ENCODE results near the gene RELB. TPM values are rescaled to one million over a fixed set of nuclear protein-coding genes. Genes with fewer than 3 reads are reported as not detected.
"Not testable (repeated sequence)": the region's sequence is repeated elsewhere in the genome, so short reads cannot be mapped to it uniquely, and the experiment has no call there.

RELB gene
- total RNA-seq, 1 donor from 2014 or later: 2.9 TPM

DNA sequence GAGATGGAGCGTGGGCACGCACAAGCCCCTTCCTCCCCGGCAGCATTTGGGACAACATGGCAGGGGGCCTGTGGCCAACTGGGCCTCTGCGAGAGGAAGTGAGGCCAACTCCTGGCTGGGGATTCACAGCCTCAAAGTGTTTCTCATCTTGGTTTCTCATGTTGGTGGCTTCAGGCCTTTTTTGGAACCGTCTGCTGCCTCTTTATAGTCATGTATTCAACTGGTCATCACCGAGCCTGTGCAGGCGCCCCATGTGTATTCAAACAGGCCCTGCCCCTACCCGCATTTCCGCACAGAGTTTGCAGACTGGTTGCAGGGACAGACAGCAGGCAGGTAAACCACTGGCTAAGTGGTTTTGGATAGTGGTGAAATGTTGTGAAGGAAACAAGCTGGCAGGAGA lies 17.3 kb upstream of the RELB start:
- no peak for DNase-seq
- intact Hi-C loops (cut with DNase I): no loop called here
- no peak for ATAC-seq (ENCODE audit: poor library complexity)

DNA sequence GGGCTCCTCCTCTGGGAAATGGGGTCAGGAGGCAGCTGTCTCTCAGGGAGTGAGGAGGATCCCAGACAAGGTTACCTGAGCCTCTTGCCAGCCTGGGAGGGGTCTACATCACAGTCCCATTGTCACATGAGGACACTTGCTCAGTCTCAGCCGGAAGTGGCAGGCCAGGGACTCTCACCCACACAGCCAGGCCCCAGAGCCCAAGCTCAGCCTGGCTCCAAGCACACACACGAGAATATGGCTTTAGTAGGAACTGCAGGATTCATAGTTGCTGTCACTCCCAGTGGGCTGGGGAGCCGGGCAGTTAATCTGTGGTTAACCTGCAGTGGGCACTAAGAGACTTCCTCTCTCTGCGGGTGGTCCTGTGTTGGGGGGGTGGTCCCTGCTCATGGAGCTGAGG lies 15.8 kb upstream of the RELB start:
- ATAC-seq (ENCODE audit: poor library complexity): no peak
- no peak for DNase-seq
- intact Hi-C loops (cut with DNase I): no loop called here

DNA sequence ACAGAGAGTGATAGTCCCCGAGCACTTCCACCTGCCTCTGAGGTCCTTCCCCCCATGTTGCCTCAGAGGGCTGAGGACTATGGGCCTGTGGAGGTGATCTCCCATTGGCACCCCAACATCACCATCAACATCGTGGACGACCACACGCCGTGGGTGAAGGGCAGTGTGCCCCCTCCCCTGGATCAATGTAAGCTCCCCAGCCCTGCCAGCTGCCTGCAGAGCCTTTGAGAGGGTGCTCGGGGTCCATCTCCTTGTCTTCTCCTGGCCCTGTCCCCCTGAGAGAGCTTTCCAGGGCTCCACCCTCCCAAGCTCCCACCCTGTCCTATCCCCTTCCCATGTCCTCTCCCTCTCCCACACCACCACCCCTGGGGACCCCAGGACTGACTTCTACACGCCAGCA lies 14.9 kb upstream of the RELB start:
- DNase-seq (no peak), ATAC-seq (ENCODE audit: poor library complexity) (no peak)
- intact Hi-C loops (cut with DNase I): no loop called here

DNA sequence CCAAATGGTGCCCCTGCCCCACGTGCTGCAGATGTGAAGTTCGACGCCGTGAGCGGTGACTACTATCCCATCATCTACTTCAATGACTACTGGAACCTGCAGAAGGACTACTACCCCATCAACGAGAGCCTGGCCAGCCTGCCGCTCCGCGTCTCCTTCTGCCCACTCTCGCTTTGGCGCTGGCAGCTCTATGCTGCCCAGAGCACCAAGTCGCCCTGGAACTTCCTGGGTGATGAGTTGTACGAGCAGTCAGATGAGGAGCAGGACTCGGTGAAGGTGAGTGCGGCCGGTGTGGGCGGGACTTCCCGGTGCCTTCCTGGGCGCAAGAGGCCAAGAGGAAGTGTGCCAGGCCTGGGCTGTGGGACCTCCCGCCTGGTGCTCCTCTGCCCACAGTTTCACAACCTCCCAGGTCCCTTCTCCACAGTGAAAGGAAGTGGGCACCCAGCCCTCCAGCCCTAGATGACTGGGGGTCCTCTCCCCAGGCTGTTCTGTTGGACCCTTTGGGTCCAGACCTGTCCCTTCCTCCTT lies 14.1 kb upstream of the RELB start:
- ATAC-seq (ENCODE audit: poor library complexity): no peak

DNA sequence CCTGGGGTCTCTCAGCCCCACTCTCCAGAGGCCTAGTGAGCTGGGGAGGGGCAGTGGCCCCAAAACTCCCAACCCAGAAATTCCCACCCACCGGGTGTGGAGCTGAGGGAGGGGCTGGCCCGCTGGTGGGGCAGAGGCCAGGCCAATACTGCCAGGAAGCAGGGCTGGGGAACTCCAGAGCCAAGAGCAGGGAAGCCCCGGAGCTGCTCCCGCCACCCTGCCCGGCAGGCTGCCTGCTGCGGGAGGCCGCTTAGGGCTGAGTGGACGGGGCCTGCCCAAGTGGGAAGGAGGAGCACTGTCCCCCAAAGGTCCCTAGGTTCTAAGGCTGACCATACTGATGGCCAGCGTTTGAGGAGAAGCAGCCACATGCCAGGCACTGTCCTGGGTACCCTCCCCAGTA lies 13.0 kb upstream of the RELB start:
- DNase-seq (no peak), ATAC-seq (ENCODE audit: poor library complexity) (no peak)
- intact Hi-C loops (cut with DNase I): no loop called here

More for the DNA sequence above, 14.1 kb upstream of the RELB start:
- intact Hi-C loops (cut with DNase I): no loop called here
- no peak for DNase-seq

DNA sequence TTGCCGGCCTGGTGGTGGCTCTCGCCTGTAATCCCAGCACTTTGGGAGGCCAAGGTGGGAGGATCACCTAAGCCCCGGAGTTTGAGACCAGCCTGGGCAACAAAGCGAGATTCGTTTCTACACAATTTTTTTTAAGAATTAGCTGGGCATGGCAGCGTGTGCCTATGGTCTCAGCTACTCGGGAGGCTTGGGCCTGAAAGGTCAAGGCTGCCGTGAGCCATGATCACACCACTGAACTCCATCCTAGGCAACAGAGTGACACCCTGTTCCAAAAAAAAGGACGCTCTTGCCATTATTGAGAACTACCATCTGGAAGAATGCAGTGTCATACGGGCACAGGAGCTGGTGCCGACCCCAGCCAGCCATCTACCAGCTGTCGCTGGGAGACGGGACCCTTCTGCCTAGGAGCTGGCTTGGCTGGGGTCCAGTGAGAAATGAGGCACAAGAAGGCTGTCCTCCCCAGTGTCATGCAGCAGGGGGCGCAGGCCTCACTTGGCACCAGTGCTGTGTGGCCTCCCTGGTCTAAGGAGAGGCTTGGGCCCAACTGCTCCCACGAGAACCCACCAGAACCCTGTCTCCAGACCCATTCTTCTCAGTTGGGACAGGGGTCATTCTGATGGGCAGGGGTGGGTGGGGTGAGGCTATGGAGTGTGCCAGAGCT lies 12.2 kb upstream of the RELB start:
- DNase-seq: peak; percentile 74
- intact Hi-C loops (cut with DNase I): no loop called here
- ATAC-seq (ENCODE audit: poor library complexity): no peak

DNA sequence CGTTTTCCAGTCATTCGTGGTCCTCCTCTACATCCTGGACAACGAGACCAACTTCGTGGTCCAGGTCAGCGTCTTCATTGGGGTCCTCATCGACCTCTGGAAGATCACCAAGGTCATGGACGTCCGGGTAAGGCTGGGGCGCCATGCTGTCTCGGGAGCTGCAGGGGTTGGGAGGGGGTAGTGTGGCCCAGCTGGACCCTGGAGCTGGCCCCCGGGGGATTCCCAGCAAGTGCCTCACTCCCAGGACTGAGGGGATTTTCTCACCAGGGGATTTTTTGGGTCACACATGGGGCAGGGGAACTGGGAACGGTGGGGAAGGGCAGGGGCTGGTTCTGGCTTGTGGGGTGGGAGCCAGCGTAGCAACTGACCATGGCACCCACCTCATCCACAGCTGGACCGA lies 10.8 kb upstream of the RELB start:
- intact Hi-C loops (cut with DNase I): no loop called here
- DNase-seq (no peak), ATAC-seq (ENCODE audit: poor library complexity) (no peak)

DNA sequence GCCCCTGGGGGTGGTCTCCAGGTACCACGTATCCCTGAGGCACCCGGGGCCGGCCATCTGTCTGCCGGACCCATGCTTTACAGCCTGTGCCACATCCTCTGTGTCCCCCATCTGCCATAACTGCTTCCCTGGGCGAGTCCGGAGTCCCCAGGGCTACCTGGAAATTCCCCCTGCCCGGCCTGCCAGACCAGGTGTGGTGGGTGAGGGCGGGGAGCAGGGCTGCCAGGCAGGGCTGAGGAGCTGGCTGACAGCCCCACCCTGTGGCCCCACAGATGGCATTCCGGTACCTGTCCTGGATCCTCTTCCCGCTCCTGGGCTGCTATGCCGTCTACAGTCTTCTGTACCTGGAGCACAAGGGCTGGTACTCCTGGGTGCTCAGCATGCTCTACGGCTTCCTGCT lies 10.3 kb upstream of the RELB start:
- intact Hi-C loops (cut with DNase I): no loop called here
- no peak for DNase-seq
- ATAC-seq (ENCODE audit: poor library complexity): no peak

DNA sequence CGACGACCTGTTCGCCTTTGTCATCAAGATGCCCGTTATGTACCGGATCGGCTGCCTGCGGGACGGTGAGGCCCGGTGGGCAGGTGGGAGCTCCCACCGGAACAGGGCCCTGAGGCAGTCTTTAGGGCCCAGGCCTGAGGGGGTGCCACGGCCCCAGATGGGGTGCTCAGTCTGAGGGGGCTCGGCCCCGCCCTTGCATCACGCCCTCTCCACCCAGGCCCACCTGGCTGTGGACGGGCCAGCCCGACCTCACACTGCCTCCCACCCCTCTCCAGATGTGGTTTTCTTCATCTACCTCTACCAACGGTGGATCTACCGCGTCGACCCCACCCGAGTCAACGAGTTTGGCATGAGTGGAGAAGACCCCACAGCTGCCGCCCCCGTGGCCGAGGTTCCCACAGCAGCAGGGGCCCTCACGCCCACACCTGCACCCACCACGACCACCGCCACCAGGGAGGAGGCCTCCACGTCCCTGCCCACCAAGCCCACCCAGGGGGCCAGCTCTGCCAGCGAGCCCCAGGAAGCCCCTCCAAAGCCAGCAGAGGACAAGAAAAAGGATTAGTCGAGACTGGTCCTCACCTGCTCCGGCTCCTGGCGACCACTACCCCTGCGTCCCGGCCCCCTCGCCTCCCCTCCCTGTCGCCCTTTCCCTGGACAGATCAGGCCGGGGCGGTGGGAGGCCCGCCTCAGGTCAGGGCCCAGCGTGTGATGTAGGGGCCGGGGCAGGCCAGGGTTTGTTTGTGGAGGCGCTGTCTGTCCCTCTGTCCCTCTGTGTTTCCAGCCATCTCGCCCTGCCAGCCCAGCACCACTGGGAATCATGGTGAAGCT lies 8.7 kb upstream of the RELB start:
- DNase-seq (no peak), ATAC-seq (ENCODE audit: poor library complexity) (no peak)
- intact Hi-C loops (cut with DNase I): no loop called here

DNA sequence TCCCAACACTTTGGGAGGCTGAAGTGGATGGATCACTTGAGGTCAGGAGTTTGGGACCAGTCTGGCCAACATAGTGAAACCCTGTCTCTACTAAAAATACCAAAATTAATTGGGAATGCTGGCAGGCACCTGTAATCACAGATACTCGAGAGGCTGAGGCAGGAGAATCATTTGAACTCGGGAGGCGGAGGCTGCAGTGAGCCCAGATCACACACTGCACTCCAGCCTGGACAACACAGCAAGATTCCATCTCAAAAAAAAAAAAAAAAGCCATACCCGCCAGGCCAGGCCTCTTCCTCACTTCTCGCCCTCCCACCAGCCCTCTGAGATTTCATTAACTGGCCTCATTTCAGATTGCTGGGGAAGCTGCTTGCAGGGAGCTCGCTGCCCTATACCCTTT lies 7.7 kb upstream of the RELB start:
- ATAC-seq (ENCODE audit: poor library complexity) (no peak), DNase-seq (no peak)
- intact Hi-C loops (cut with DNase I): no loop called here

DNA sequence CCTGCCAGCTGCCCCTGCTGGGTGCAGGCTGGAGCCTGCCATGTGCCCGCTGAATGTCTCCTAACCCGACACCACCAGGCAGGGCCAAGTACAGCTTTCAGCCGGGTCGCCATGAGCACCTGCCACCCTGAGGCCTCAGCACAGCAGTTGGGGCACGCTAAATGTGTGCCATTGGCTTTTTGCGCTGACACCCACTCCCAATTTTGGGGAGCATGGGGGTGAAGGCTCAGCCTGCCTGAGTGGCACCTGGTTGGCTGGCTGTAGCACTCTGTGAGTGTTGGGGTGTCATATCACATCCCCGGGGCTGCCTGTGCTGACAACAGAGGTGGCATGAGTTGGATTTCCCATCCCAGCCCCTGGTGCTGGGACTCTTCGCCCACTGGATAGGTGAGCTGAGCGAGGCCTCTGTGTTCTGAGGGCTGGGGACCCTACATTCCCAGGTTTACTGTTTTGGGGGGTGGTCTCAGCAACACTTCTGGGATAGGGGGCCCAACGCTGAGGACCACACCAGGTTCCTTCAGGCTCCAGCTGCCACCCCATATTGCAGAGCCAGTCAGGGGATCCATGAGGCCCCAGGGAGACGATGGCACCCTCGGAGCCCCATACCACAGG lies 7.2 kb upstream of the RELB start:
- intact Hi-C loops (cut with DNase I): no loop called here
- DNase-seq: no peak
- ATAC-seq (ENCODE audit: poor library complexity): no peak

DNA sequence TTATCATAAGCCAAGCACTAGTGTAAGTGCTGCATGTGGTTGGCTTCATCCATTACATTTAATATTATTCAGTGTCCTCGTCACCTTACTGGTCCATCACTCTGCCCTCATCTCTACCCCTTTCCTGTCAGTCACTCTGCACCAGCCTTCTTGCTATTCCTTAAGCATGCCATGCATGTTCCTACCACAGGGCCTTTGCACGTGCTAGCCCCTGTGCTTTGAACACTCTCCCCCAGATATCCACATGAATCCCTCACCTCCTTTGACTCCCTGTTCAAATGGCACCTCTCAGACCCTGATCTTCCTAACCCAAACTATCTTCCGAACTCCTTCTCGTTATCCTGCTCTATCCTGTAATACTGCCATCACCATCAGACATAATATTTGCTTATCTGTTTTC lies 3.2 kb upstream of the RELB start:
- no peak for ATAC-seq (ENCODE audit: poor library complexity)
- DNase-seq: no peak
- intact Hi-C loops (cut with DNase I): no loop called here

DNA sequence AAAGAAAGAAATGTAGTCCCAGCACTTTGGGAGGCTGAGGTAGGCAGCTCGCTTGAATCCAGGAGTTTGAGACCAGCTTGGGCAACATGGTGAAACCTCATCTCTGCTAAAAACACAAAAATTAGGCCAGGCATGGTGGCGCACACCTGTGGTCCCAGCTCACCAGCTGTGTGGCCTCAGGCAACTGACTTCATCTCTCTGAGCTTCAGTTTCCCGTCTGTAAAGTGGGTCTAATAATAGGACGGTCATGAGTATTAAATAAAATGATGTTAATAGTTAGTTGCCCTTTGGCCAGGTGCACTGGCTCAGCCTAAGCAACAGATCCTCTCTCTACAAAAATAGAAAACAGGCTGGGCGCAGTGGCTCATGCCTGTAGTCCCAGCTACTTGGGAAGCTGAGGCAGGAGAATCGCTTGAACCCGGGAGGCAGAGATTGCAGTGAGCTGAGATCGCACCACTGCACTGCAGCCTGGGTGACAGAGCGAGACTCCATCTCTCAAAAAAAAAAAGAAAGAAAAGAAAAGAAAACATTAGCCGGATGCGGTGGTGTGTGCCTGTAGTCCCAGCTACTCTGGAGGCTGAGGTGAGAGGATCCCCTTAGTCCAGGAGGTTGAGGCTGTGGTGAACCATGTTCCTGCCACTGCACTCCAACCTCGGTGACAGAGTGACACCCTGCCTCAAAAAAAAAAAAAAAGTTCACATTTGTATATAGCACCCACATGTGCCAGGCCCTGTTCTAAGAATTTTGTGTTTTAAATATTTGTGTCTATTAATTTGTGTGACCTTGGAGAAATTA lies 1.9 kb upstream of the RELB start:
- intact Hi-C loops (cut with DNase I); DNase-seq; ATAC-seq (ENCODE audit: poor library complexity): not testable (repeated sequence)

DNA sequence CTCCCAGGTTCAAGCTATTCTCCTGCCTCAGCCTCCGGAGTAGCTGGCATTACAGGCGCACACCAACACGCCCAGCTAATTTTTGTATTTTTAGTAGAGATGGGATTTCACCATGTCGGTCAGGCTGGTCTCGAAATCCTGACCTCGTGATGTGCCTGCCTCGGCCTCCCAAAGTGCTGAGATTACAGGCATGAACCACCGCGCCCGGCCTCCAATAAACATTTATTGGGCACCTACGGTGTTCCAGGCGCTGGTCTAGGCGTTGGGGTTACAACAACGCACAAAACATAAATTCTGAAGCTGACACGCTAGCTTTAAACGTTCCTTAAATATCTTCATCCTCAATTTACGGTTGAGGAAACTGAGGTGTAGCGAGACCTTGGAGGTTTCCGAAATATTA lies 599 bp upstream of the RELB start:
- ATAC-seq (ENCODE audit: poor library complexity); DNase-seq; intact Hi-C loops (cut with DNase I): not testable (repeated sequence)

DNA sequence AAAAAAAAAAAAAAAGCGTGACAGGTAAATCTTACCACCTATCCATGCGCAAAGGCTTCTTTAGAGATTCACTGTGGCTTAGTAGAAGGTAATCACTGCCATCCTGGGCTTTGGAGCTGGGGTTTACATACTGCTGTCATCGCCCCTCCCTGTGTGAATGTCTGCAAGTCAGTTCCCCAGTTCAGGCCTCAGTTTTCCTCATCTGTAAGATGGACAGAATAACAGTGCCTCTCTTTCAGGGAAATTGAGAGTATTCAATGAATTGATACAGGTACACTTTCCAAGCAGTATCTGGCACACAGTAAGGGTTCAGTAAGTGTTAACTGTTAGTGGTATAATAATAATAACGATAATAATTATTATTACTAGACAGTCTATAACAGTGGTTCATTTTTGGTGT lies 2.2 kb downstream of the RELB start:
- no peak for ATAC-seq (ENCODE audit: poor library complexity)
- intact Hi-C loops (cut with DNase I): no loop called here
- no peak for DNase-seq

DNA sequence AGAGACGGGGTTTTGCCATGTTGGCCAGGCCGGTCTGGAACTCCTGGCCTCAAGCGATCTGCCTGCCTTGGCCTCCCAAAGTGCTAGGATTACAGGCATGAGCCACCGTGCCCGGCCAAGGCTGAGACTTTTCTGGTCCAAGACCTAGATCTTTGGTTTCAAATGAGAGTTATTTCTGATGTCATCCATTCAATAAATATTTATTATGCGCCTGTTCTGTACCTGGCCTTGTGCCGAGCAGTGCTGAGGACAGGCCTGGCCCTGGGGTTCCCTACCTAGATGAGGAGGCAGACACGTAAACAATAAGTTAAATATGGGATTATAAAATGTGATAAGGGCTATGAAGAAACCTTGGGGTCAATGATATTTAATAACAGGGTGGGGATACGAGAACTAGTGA lies 4.5 kb downstream of the RELB start:
- no peak for ATAC-seq (ENCODE audit: poor library complexity)
- intact Hi-C loops (cut with DNase I): no loop called here
- no peak for DNase-seq

DNA sequence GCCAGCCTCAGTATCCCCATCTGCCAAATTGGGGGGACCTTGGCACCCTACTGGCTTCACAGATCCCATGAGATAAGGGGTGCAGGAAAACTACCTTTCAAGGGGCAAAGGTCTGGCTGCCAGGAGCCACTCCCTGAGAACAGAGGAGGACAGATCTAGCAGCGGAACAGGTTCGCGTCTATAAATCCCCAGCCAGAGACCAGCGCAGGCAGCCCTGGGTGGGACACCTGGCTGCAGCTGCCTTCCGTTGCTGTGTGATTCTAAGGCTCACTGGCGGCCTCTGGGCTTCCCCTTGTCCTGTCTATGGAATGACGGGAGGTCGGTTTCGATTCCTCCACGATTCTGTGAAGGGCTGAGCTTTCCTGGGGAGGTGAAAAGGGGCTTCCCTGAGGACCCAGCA lies 7.3 kb downstream of the RELB start:
- intact Hi-C loops (cut with DNase I): no loop called here
- DNase-seq (no peak), ATAC-seq (ENCODE audit: poor library complexity) (no peak)

DNA sequence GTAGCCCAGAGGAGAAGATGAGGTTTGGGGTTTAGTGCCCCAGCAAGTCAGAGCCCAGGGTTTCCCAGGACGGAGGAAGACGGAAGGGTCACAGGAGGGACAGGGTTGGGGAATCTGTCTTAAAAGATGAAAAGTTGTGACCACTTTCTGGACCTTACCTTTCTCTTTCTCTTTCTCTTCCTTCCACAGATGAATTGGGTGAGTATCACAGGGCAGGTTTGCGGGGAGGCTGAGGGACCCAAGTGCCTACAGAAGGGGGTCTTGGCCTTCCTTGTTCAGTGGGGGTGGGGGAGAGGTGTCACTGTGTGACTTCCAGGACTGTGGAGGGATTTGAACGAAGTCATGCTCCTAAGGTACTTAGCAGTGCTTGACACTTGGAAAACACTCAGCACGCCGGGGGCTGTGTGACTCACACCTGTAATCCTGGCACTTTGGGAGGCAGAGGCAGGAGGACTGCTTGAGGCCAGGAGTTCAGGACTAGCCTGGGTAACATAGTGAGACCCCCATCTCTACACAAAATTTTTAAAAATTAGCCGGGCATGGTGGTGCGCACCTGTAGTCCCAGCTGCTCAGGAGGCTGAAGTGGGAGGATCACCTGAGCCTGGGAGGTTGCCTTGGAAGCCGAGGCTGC lies 8.5 kb downstream of the RELB start:
- ATAC-seq (ENCODE audit: poor library complexity) (no peak), DNase-seq (no peak)
- intact Hi-C loops (cut with DNase I): no loop called here

DNA sequence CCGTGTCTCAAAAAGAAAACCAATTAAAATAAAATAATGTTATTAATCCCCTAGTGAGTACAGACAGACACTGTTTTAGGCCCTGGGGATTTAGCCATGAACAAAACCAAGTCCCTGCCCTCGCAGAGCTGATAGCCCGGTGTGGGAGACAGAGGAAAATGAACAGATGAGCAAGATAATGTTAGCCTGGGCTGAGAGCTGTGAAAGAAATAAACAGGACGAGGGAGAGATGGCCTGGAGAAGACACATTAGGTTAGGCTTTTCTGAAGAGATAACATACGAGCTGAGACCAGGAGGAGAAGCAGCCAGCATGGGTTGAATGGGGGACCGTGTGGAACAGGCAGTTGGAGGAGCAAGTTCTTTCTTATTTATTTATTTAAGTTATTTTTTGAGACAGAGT lies 9.0 kb downstream of the RELB start:
- intact Hi-C loops (cut with DNase I): no loop called here
- ATAC-seq (ENCODE audit: poor library complexity) (no peak), DNase-seq (no peak)

All from Right ventricle myocardium superior (tissue), 1 donor.